HG03571 (cell line): ENCODE results near the gene TRPV3.
A peak's percentile ranks its signal among the peaks of the same experiment; 100 is the strongest.
"Not testable (repeated sequence)": the region's sequence is repeated elsewhere in the genome, so short reads cannot be mapped to it uniquely, and the experiment has no call there.

Source experiments
- ATAC-seq: cut with Tn5 transposase; IDR thresholded peaks from one replicate; pipeline ENCODE4 v1.9.1; 2021; ENCODE audit not compliant: unreplicated experiment

The TRPV3 gene

GRCh38 chr17:3574231-3574630, 16.6 kb upstream of the TRPV3 start:
- no peak for ATAC-seq

- no peak for ATAC-seq
These were observed 15.9 kb upstream of the TRPV3 start for GRCh38 chr17:3573246-3574100.

GRCh38 chr17:3572231-3572630, 14.6 kb upstream of the TRPV3 start:
- no peak for ATAC-seq

GRCh38 chr17:3571043-3571900, 13.7 kb upstream of the TRPV3 start:
- no peak for ATAC-seq

GRCh38 chr17:3569534-3570137, 12.0 kb upstream of the TRPV3 start:
- no peak for ATAC-seq

- no peak for ATAC-seq
These were observed 8.9 kb upstream of the TRPV3 start for GRCh38 chr17:3566551-3566950.

- no peak for ATAC-seq
These were observed 7.5 kb upstream of the TRPV3 start for GRCh38 chr17:3565143-3565542.

GRCh38 chr17:3564241-3564640, 6.6 kb upstream of the TRPV3 start:
- ATAC-seq, result not testable (repeated sequence)

- ATAC-seq, result no peak
These were observed 1.6 kb upstream of the TRPV3 start for GRCh38 chr17:3559270-3559645.

GRCh38 chr17:3558603-3559269, 1.1 kb upstream of the TRPV3 start:
- ATAC-seq, result peak; percentile 74

GRCh38 chr17:3556916-3557767, 470 bp downstream of the TRPV3 start:
- ATAC-seq, result no peak

- ATAC-seq, result no peak
These were observed 1.2 kb downstream of the TRPV3 start for GRCh38 chr17:3556239-3556915.

GRCh38 chr17:3555189-3555796, 2.3 kb downstream of the TRPV3 start:
- ATAC-seq, result no peak

GRCh38 chr17:3554440-3554839, 3.2 kb downstream of the TRPV3 start:
- ATAC-seq, result no peak

GRCh38 chr17:3553419-3554401, 3.9 kb downstream of the TRPV3 start:
- no peak for ATAC-seq

- ATAC-seq, result no peak
These were observed 4.7 kb downstream of the TRPV3 start for GRCh38 chr17:3552916-3553315.

- ATAC-seq, result no peak
These were observed 6.4 kb downstream of the TRPV3 start for GRCh38 chr17:3551189-3551588.

GRCh38 chr17:3549610-3550162, 7.9 kb downstream of the TRPV3 start:
- ATAC-seq, result no peak
